ENCODE results near the gene DARS1.
A peak's percentile ranks its signal among the peaks of the same experiment; 100 is the strongest.

The DARS1 gene

DNA sequence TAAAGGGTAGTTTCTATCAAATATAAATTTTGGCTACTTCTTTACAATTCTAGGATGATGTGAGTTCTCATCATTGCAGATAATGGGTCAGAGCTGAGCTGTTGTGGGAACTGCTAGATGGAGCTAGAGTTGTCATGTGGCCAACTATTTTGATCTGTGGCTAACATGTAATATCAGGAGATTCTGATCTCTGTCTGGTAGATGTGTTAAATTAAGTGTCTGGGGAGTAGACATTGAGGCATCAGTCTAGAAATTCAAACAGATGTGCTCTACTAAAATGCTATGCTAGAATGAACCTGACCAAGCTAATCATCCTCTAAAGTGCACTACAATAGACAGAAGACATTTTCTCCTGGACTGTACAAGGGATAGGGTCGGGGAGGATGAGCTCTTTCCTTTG is 30.3 kb upstream of the DARS1 start:
- no peak for DNase-seq

DNA sequence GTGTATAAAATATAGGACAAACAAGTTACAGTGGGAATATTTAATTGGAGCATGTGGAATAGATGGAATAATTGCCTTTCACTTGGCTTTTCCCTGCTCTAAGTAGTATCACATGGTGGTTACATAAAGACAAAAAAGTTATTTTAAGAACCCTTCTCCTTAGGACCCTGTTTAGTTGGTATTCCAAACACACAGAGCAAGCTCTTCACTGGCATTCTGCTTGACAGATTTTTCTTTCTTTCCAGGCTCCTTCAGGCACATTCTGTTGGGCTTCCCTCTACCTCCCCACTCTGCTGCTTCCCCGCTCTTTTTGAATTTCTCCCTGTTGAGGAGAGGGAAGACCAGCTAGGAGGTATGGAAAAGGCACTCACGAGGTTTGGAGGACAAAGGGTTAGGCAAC is 29.0 kb upstream of the DARS1 start:
- DNase-seq, result no peak

DNA sequence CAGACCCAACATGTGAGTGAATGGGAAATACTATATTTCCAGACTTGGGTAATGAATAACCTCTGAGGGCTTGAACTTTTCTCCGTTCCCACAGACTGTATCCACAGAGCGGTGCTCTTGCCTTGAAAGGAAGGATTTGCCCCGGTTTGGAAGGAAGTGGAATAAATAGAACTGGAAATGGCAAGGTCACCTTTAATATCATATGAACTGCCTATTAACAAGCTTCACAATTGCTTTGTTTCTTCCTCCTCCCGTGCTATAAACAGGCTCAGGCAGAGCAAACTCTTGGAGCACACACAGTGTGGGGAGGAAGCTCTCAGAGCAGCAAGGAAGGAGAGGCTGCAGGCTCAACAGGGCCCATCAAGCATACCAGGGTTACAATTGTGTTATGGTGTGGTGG is 28.5 kb upstream of the DARS1 start:
- DNase-seq, result no peak

DNA sequence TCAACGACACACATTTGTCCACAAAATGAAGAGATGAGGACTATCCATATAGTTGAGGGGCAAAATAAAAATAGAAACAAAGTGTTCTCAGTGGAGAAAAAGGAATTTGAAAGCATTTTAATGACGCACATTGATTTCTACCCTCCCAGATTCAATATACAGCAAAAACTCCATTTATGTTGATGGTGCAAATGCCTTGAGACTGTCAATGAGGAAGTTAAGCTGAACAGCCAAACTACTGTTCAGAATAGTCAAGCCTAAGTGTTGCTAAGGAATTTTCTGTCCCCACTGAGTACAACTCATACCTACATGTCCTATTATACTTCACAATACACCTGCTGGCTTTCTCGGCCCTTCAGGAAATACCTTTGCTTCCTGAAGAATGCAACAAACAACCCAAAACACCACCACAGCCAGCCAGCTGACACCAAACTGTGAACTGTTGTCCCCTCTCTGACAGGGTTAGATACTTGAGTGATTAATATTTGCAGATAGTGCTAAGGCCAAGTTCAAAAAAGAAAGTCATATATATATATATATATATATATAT is 27.8 kb upstream of the DARS1 start:
- DNase-seq, result no peak

DNA sequence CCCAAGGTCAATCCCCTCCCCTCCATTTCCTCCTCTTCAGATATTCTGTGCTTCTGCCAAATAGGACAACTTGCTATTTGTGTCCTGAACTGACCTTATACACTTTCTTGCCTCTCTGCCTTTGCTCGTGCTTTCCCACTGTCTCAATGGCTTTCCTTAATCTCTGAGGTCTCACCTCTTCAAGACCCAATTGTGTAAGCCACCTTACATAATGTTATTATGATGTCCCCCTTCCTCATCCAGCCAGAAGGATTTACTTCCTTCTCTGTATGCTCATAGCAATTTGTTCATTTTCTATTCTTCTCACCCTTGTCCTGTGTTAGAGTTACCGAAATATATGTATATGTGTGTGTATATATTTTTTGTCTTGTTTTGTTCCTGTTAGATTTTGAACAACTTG is 26.9 kb upstream of the DARS1 start:
- no peak for DNase-seq

DNA sequence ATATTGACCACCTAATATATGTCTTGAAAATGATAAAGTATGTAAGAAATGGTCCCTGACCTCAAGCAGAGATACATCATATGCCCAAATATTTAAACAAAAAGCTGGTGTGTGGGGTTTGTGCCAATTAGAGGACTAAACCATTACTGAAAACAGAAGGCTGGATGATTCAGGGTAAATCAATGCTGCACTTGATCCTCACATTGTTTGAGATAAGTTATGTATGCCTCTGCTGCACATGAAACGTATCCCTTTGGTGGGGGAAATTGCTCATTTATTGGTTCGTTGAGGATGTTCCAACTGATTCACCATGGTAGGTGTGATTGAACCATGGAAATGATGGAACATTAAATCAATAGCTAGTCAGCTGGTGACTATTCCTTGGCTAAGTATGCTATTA is 24.7 kb upstream of the DARS1 start:
- no peak for DNase-seq

DNA sequence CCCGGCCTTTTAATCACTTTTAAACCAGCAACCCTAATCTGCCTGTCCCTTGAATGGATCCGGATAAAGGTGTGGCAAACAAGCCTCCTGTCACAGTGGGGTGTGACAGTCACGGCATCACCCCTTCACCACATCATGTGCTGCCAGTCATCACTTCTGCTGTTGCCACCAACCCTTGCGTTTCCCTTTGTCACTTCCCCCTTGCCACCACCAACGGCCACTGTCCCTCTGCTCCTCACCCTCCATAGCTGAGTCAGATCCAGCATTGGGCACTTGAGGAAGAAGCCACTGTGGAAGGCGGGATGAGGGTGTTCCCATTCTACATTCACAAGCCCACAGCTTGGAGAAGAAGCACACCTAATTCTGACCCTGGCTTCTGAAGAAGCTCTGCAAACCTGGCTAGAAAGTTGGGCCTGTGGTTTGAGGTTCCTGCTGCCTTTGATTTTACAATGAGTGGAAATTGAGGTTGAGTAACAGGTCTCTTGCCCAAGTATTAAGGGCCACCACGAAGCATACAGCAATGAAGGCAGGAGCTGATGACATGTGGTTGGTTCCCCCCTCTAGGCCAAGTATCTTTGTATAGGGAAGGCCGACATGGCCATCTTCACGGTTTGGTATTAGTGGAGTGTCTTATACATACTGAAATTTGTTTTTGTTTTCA is 22.9 kb upstream of the DARS1 start:
- DNase-seq, result peak; percentile 22 to 96 (median 44)

DNA sequence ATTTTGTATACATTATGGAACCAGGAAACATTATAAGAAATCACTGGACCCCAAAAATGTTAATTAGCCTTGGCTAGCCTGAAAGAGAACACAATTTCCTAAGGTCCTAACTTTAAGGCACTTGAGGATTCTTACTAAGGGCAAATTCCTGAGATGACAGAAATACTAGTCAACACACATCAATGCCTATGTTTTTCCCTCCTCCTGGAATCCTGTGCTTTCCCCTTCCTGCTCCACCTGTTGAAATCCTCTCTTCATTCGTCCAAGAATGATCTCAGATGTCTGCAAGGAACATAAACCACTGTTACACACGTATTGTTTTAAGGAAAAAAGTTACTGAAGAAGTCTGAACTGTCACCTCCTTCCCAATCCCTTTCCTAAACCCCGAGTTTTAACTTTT is 21.2 kb upstream of the DARS1 start:
- no peak for DNase-seq

DNA sequence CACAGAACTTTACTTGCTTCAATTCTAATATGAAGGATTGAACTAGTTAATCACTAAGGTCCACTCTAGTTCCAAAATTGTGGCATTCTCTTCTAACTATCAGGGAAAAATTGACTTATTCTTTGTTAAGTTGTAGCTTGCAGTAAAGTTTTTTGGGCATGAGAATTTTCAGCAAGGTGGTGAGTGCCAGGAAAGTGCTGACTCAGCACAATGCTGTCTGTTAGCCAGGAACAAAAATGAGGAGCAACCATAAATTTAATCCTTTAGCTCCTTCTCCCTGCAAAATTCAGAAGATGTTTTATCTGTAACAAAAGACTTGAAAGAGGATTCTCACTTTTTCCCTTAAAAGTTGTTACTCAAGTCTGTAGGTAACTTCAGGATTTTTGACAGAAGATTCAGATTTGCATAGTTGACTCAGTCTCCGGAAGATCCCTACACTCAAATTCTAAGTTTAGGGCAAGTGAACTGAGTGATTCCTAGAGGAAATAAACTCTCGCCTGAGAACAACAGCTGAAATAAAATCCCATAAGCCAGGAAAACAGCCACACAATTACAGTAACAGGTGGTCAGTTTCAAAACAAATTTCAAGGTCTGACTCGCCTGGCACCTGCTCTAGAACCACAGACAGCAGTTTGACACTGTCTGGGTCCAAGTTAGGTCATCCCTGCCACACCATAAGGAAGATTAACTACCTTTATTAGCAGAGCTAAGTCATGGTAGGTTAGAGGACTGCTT is 20.2 kb upstream of the DARS1 start:
- no peak for DNase-seq

DNA sequence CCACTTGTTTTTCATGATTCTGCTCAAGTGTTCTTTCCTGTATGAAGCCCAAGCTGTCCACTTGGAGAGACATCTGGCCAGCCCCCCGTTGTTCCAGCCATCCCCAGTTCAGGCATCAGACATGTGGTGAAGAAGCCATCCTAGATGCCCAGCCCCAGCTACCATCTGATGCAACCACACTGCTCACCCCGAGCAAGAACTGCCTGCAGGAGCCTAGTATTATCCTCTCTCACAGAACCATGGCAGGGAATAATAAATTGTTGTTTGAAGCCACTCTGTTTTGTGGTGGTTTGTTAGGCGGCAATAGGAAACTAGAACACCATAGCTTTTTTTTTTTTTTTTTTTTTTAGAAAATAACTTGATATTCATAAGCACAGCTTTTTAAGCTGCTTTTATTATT is 19.5 kb upstream of the DARS1 start:
- no peak for DNase-seq

DNA sequence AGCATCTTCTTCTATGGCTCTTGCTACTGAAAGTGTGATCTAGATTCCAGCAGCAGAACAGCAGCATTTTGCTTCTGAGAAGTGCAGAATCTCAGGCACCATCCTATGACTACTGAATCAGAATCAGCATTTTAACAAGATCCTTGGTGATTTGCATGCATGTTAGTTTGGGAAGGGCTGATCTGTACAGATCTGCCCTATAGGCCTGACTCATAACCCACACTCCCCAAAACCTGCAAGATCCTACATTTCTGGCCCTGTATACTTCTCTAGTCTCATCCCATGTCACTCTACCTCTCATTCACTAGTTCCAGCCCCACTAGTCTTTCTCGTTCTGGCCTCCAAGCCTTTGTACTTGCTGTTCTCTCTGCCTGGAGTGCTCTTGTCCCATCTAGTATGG is 15.7 kb upstream of the DARS1 start:
- no peak for DNase-seq

DNA sequence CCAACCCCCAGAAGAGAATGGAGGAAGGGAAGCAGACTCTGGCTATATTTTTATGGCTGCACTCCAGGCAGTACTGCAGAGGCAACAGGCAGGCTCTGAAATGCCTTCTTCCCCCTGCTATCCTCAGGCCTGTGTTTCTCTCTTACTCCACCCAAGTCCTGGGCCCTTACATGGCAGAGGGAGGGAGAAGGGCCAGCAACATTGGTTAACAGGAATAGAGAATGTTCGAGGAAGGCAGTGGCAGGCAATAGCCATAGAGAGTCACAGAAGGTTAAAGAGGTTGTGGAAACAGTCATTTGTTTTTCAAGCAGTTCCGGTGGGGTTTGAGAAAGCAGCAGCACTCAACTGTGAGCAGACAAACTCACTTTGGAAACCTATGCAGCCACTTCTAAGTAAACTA is 15.1 kb upstream of the DARS1 start:
- DNase-seq, result no peak

DNA sequence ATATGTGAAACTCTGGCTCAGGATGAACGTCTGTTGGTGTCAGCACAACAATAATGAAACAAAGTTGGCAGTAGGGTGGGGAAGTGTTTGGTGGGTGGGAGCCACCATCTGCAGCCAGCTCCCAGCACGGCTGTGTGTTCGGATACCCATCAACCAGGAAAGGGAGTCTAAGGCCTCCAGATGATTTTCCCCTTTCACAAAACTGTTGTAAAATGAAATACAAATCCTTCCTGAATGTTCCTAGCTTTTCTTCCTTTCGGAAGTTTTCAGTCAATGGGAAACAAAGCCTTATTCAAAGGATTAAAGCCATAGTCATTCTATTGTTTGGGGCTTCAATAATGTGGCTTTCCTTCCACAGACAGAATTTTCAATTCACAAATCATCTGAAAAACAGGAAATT is 14.5 kb upstream of the DARS1 start:
- DNase-seq, result no peak

DNA sequence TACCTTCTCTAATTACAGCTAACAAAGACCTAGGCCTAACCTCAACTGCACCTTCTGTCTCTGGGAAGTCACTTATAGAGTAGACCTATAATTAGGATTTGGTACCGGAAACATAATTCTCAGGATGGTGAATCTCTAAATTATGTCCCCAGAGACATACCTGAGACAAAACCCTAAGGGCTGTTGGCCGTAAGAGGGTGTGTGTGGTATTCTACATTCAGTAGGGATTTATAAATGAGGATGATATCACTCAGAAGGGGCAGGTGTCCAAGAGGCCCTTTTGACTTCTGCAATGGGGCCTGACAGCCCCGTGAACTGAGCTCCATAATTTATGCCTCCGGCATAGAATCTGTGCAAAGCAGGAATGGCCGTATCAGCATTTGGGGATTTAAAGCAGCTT is 13.5 kb upstream of the DARS1 start:
- no peak for DNase-seq

DNA sequence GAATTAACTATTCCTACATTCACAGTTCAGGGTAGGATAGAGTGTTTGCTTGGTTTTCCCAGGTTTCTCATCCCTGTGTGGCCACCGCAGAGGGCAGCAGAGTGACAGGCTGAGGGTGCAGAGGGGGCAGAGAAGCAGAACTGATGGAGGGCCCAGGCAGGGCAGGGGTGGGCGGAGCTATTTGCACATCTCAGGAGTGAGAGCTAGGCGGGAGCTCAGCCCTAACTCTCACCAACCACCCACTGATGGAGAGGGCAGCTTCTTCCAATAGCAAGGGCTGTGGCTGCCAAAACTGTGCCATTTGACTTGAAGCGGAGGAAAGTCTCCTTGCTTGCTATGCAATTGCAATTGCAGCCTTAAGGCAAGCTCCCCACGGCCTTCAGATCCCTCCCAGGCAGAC is 12.0 kb upstream of the DARS1 start:
- DNase-seq, result no peak

DNA sequence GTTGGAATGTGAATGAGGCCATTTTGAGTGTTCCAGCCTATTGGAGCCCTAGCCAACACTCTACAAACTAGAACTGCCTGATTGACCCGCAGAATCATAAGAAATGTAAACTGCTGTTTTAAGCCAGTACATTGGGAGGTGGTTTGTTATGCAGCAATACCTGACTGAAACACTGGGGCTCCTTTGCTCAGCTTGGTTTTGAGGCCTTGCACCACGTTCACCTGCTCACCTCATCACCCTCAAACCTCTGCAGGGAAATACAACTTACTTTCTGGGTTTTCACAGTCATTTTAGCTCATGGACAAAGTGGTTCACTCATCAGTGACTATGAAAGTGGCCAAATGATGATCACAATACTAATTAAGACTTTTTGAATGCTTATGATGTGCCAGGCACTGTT is 10.9 kb upstream of the DARS1 start:
- DNase-seq, result no peak

DNA sequence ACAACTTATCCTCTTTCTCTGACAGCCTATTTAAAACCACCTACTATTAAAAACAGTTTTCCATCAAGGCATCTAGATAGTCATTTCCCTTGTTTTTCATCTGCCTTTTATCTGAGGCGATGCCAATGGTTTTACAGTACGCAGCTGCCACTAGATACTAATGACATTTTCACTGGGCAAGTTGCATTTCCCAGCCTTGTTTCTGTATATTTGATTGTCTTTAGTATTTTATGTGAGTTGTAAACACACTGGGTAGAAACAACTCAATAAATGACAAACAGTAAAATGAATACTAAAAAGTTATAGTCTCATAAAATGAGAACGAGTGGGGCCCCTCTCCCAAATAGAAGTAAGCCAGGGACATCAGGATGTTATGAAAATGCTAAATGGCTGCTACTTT is 8.9 kb upstream of the DARS1 start:
- no peak for DNase-seq

DNA sequence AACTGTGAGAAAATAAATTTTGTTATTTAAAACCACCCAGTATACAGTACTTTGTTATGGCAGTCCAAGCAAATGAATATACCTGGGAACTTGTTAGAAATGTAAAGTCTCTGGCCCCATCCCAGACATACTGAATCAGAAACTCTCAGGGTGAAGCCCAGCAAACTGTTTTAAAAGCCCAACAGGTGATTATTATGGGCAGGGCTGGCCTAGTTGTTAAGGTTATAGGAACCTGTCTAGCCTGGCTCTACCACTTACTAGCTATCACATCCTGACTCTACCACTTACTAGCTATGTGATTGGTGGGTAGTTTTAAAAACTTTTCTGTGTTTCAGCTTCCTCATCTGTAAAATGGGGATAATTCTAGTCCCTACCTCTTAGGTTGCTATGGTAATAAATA is 8.0 kb upstream of the DARS1 start:
- no peak for DNase-seq

DNA sequence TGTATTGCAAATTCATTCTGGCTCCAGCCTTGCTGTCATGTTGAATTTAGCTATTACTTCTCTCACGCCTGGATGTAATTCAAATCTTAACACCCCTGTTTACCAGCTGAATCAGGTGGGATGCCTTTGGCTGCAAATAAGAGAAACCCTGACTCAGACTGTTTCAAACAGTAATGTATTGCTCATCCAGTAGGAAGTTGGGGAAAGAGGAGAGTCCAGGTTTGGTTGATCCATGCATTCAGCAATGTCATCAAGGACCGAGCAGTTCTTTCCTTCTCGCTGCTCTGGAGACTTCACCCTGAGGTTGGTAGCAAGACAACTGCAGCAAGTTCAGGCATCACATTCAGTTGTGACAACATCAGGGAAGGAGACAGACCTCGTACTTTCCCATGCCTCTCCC is 6.4 kb upstream of the DARS1 start:
- no peak for DNase-seq

DNA sequence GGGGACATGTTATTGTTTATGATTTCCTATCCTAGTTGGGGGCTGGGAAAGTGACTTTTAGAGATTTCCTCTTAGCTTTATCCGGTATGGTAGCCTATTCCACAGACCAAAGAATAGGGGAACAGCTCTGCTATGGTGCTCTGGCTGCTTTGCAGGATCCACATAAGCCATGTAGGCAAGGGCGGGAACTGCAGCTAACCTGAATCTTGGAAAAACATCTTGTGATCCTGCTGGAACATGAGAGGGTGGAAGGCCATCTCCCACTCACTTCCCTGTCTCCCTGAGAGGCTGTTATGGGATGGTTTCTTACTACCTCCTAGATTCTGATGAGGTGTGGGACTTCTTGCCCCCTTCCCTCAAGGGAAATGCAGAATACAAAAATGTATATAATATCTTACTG is 2.0 kb upstream of the DARS1 start:
- no peak for DNase-seq

DNA sequence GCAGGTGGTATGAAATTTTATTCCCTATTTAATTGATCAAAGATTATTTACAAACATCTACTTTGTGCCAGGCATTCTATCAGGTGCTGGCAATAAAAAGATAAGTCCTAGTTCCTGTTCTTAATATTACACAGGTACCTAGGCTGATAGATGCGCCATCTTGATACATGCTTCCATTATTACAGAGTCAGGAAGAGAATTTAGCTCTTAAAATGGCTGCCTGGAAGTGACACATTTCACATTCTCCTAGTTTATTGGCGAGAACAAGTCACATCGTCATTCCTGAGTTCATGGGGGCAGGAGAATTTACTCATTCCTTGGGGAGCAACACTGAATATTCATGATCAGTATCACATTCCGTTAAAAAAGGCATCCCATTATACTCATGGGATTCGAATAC is 1.1 kb upstream of the DARS1 start:
- DNase-seq, result no peak

DNA sequence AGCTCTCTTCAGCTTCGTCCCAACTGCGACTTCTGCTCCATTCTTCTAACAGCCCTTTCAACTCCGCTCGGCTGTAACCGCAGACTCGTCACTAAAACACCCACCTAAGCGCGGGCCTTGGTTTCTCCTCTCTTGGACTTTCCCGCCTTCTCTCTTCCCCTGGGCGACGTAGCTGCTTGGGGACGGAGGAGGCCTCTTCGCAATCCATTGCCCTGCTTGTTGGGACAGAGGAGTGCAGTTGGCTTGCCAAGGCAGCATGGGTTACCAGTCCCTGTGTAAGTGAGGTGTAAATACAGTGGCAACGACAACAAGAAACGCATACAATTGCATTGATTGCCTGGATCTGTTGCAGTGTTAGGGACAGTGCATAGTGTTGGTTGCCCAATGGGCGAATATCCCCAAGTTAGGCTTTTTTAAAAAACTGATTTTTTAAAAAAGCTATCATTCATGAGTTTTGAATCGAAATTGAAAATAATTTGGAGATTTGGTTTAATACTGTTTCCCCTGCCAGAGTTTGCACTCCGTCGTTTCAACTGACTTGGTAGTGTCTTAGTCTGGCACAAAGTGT is 484 bp upstream of the DARS1 start:
- DNase-seq, result peak in 3 of 5 donors; percentile 57 to 78 (median 66)

DNA sequence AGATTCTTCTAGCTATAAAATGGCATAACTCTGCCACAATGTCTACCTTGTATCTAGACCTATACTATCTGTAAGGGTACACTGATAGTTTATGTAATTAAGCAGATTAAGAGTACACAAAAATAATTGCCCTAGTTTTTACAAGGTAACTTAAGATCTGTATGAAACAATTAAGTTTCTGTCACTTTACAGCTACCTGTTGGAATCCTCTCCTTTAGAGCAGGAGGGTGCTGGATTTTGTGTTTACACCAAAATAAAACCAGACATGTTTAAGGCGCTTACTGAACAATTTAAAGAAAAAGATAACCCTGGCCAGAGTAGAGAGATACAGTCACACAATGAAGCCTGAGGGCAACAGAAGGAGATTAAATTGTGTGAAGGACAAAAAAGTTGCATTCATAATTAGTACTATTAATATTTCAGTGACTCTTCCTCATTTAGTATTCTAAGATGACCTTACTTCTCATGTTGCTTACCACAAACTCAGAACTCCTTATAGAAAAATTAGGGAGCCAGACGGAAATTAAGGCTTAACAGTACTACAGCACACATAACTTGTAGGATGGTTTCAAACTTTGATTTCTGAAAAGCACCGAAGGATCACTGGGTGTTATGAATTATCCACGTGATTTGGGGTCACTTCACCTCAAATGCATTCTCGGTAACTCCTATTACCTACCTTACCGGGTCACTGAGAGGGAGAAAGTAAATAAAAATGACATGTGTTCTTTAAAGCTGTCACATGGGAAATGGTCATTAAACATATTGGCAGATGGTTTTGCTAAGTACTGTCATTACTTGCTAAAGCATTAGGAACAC is 1.0 kb downstream of the DARS1 start:
- no peak for DNase-seq

Data from T-helper 1 cell (primary cell).